KMS-11 (cell line): Measurements from ENCODE around the gene PHF12.

ENCODE experiments used
- H2AFZ ChIP-seq: fragments of 200-600 bp; sonication (generic); 2 replicates; pipeline ENCODE4 v1.6.1; 2016; ENCODE audit warnings: antibody characterized with exemption, mixed run types, low read depth
- H3K27ac ChIP-seq: fragments of 200-600 bp; sonication (generic); 2 replicates; pipeline ENCODE4 v1.6.1; 2016; ENCODE audit warnings: mild to moderate bottlenecking, mixed run types
- H3K27me3 ChIP-seq: fragments of 200-600 bp; sonication (generic); 2 replicates; pipeline ENCODE4 v1.6.1; 2017; ENCODE audit warnings: mild to moderate bottlenecking, low read depth, mixed run types, moderate library complexity; ENCODE audit not compliant: insufficient read depth
- H3K36me3 ChIP-seq: fragments of 200-600 bp; sonication (generic); 2 replicates; pipeline ENCODE4 v1.6.1; 2017; ENCODE audit warnings: mild to moderate bottlenecking, mixed run types; ENCODE audit not compliant: insufficient read depth
- H3K4me1 ChIP-seq: fragments of 200-600 bp; sonication (generic); 2 replicates; pipeline ENCODE4 v1.6.1; 2016; ENCODE audit warnings: mild to moderate bottlenecking, low read depth, mixed run types; ENCODE audit not compliant: poor library complexity, severe bottlenecking
- H3K4me2 ChIP-seq: fragments of 200-600 bp; sonication (generic); 2 replicates; pipeline ENCODE4 v1.7.0; 2016; ENCODE audit warnings: mild to moderate bottlenecking, mixed run types
- H3K4me3 ChIP-seq: fragments of 200-600 bp; sonication (generic); IDR thresholded peaks from 2 replicates; pipeline ENCODE4 v1.6.1; 2017; ENCODE audit warnings: low read depth, low read length, mixed read lengths; ENCODE audit not compliant: insufficient read depth
- H3K79me2 ChIP-seq: fragments of 200-600 bp; sonication (generic); 2 replicates; pipeline ENCODE4 v1.6.1; 2016; ENCODE audit warnings: low read depth, mixed run types; ENCODE audit not compliant: insufficient read depth
- H3K9ac ChIP-seq: fragments of 200-600 bp; sonication (generic); 2 replicates; pipeline ENCODE4 v1.6.1; 2016; ENCODE audit warnings: mild to moderate bottlenecking, mixed run types
- H4K20me1 ChIP-seq: fragments of 200-600 bp; sonication (generic); 2 replicates; pipeline ENCODE4 v1.6.1; 2016; ENCODE audit warnings: mild to moderate bottlenecking, mixed run types; ENCODE audit not compliant: insufficient read depth
- CTCF ChIP-seq: fragments of 200-600 bp; sonication (generic); conservative IDR thresholded peaks from 2 replicates; pipeline ENCODE4 v1.6.1; 2017; ENCODE audit warnings: low read depth, mild to moderate bottlenecking, antibody characterized with exemption, low read length, moderate library complexity, mixed read lengths

Gene PHF12

GRCh38 chr17:28917465-28917864, 33.9 kb downstream of the PHF12 start:
- Histone ChIP-seq H3K79me2 (no peaks in the 10 kb centered on the region), H2AFZ (no peak overlapping the region), H3K27ac (no peak overlapping the region), H3K4me2 (no peak overlapping the region), H3K9ac (no peak overlapping the region), H3K4me3 (no peak overlapping the region), H3K27me3 (no peaks in the 10 kb centered on the region), H3K4me1 (peaks cover 8% of the 10 kb centered on the region), H3K36me3 (peaks cover 27% of the 10 kb centered on the region; the same call in 1 of the 2 replicates), H4K20me1 (peaks cover 5% of the 10 kb centered on the region; the same call in 1 of the 2 replicates)
- no peak for TF ChIP-seq CTCF

DNA sequence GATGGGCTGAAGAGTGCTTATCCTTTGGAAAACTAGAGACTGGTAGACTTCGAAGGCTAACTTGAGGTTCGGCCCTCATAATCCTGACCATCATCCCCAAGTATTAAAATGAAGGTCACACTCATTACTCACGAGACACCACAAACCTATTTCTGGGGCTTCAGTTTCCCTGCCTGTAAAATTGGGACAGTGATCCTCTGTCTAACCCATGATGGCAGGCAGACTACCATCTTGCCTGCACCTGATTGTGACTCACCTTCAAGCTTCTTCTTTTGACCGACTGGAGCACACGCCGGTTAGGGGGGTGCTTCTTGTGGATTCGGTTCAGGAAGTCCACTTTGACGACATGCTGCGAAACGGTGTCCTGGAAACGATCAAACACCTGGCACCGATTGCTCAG, 34.3 kb downstream of the PHF12 start:
- Histone ChIP-seq H3K4me1 (peaks cover 8% of the 10 kb centered on the region), H3K79me2 (no peaks in the 10 kb centered on the region), H4K20me1 (peaks cover 5% of the 10 kb centered on the region; the same call in 1 of the 2 replicates), H3K4me2 (no peak overlapping the region), H3K9ac (no peak overlapping the region), H3K4me3 (no peak overlapping the region), H3K27me3 (no peaks in the 10 kb centered on the region), H2AFZ (no peak overlapping the region), H3K27ac (no peak overlapping the region; the same call in 1 of the 2 replicates), H3K36me3 (peaks cover 27% of the 10 kb centered on the region; the same call in 1 of the 2 replicates)
- TF ChIP-seq CTCF = no peak

DNA sequence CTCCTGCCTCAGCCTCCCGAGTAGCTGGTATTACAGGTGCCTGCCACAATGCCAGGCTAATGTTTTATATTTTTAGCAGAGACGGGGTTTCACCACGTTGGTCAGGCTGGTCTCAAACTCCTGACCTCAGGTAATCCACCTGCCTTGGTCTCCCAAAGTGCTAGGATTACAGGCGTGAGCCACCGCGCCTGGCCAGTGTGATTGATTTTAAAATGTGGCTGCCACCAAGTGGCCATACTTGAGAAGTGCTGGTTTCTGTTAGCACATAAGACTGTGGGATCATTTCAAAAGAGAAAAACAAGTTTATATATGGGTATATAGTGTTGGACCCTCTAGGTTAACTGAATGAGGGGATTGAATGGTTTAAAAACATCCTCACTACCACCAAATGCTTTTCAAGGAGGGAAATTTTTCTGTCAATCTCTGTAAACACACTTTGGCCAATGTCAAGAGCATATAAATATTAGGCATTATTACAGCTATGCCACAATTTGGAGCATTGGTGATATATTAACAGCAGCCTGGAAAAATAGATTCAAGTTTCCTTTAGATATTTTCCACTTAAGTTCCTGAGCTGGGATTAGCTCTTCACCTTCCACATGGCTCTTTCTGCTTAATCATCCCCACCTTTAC, 34.9 kb downstream of the PHF12 start:
- Histone ChIP-seq H3K79me2 (no peaks in the 10 kb centered on the region), H3K36me3 (peaks cover 27% of the 10 kb centered on the region; the same call in 1 of the 2 replicates), H3K27ac (no peak overlapping the region; the same call in 1 of the 2 replicates), H3K27me3 (no peaks in the 10 kb centered on the region), H4K20me1 (peaks cover 5% of the 10 kb centered on the region; the same call in 1 of the 2 replicates), H3K4me2 (no peak overlapping the region), H3K4me1 (peaks cover 8% of the 10 kb centered on the region), H2AFZ (no peak overlapping the region), H3K4me3 (no peak overlapping the region), H3K9ac (no peak overlapping the region)
- TF ChIP-seq CTCF = peak; percentile 90

- H4K20me1 ChIP-seq = no peaks in the 10 kb centered on the region
- H2AFZ ChIP-seq = no peak overlapping the region
- H3K4me3 ChIP-seq = no peak overlapping the region
- no peak overlapping the region for H3K9ac ChIP-seq
- H3K27ac ChIP-seq = no peak overlapping the region
- peaks cover 8% of the 10 kb centered on the region for H3K4me1 ChIP-seq
- no peaks in the 10 kb centered on the region for H3K79me2 ChIP-seq
- H3K4me2 ChIP-seq = no peak overlapping the region
- no peaks in the 10 kb centered on the region for H3K27me3 ChIP-seq
- peaks cover 22% of the 10 kb centered on the region; the same call in 1 of the 2 replicates for H3K36me3 ChIP-seq
- no peak for TF ChIP-seq CTCF
Measured at GRCh38 chr17:28912938-28913333, 38.4 kb downstream of the PHF12 start.
